Ovary (tissue), 9 donors: ENCODE data around the gene WDR5B. TPM values are rescaled to one million over a fixed set of nuclear protein-coding genes. Genes with fewer than 3 reads are reported as not detected.
A peak's percentile ranks its signal among the peaks of the same experiment; 100 is the strongest.

Source experiments
- DNase-seq, 5 donors: peaks; one replicate each; pipeline ENCODE4 v3.0.0-alpha.2; 2019 to 2020
- H3K27ac ChIP-seq, 2 donors: fragments of 200-600 bp; one replicate each; pipeline versions ENCODE4 v1.5.1 to v1.8.0; 2019 to 2022
- H3K27me3 ChIP-seq: fragments of 200-600 bp; one replicate; pipeline ENCODE4 v1.8.0; 2022
- H3K36me3 ChIP-seq: fragments of 200-600 bp; sonication (generic); one replicate; pipeline ENCODE4 v1.5.1; 2019
- H3K4me1 ChIP-seq: one replicate; pipeline ENCODE4 v1.8.1; 2013; ENCODE audit warnings: mild to moderate bottlenecking, moderate library complexity; ENCODE audit not compliant: insufficient read depth
- H3K4me3 ChIP-seq: fragments of 200-600 bp; sonication (generic); one replicate; pipeline ENCODE4 v1.5.1; 2017
- H3K9me3 ChIP-seq, 2 donors: fragments of 200-600 bp in 1 of 2; sonication (generic) in 1 of 2; one replicate each; pipeline versions ENCODE4 v1.5.1 to v1.8.1; 2013 to 2019; ENCODE audit warnings: mild to moderate bottlenecking in 1 of 2, moderate library complexity in 1 of 2
- EP300 ChIP-seq: sonication (generic); formaldehyde crosslinking; IDR thresholded peaks from one replicate; pipeline ENCODE4 v1.6.1; 2017; ENCODE audit warnings: antibody characterized with exemption
- POLR2A ChIP-seq: fragments of 450-650 bp; IDR thresholded peaks from one replicate; pipeline ENCODE4 v1.6.1; 2017; ENCODE audit warnings: antibody characterized with exemption, mild to moderate bottlenecking, moderate library complexity
- WGBS, 3 donors: extraction: QIAGEN DNeasy Blood & Tissue Kit in 1 of 3; methylation state at CpG; one replicate each; pipeline versions ENCODE4 v1.1.5 to v1.1.7; 2013 to 2017; 5-methylcytosine and 5-hydroxymethylcytosine counted together
- intact Hi-C, 4 donors: fragments of 100-400 bp; cut with DNase I; formaldehyde crosslinking; loops; one replicate each; pipeline versions ENCODE4 v1.11.0 to v1.15.1; 2022 to 2023
- polyA plus RNA-seq, 2 donors: library from polyadenylated mRNA; stranded (reverse); fragments of 200-250 nt in 1 of 2; fragments of 350-450 nt in 1 of 2; fragmentation: Illumina TruSeq in 1 of 2; extraction: RNeasy Lipid Tissue Mini Kit (QIAGEN cat#74804) in 1 of 2; gene quantifications; one replicate each; pipeline ENCODE4 v1.2.3, GENCODE V29; 2013 to 2014
- total RNA-seq, 7 donors: library from RNA; depleted of rRNA in 2 of 7; stranded (reverse); fragments of >200 nt in 2 of 7; fragmentation: NEBNext Ultra II Directional in 3 of 7; extraction: Animal tissue kit (Norgen Biotek cat#: 25700) in 3 of 7; gene quantifications; one replicate each; pipeline versions ENCODE4 v1.1.0 to v1.2.4, GENCODE V29; 2016 to 2023
- TF ChIP-seq, protein P1 (sequence below), 3 donors: fragments of 450-650 bp in 2 of 3; fragments of 200-600 bp in 1 of 3; IDR thresholded peaks; one replicate each; pipeline versions ENCODE4 v1.5.1 to v1.8.0; 2016 to 2022; ENCODE audit warnings: antibody characterized with exemption in 3 of 3, mild to moderate bottlenecking in 1 of 3
- donor health status: DM: no; HTN: no; CAD: no; lungs with moderate emphysema.
- donor health status: DM: no; HTN: no; CAD: no.
- donor health status: Bipolar disorder and iron deficiency.
- donor health status: DM: yes; HTN: yes; CAD: no.
- donor health status: DM: no; HTN: no; CAD: no.
- donor health status: DM: yes; HTN: yes; CAD: no.

WDR5B gene
- total and polyA plus RNA-seq, 9 donors = 2.3 to 6.3 (median 5.7) TPM

DNA sequence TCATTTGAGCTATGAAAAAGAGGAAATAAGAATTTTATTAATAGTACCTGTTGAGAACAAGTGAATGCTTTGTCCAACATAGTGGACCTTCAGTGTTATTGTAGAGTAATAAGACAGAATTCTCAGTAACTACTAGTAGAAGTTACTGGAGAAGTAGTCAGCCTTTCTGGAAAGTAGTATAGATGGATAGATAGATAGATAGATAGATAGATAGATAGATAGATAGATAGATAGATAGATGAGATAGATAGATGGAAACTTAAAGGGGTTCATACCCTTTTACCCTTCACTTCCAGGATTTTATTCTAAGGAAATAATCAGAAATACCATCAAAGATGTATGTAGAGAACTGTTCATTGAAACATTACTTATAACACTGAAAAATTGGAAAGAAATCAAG, 26.7 kb downstream of the WDR5B start:
- H3K27ac ChIP-seq = no peak overlapping the region
- intact Hi-C loops = loop anchor here in 1 of 4 donors (10.0 kb wide), 2 partner anchors 406 to 844 kb away; partner anchors contain the start of genes HSPBAP1, POLQ and SLC49A4
- H3K4me1 ChIP-seq = peaks cover 4% of the 10 kb centered on the region
- DNase-seq = no peak
- no peaks in the 10 kb centered on the region for H3K9me3 ChIP-seq
- H3K27me3 ChIP-seq = no peaks in the 10 kb centered on the region
- H3K36me3 ChIP-seq = no peaks in the 10 kb centered on the region
- TF ChIP-seq, protein P1, sequence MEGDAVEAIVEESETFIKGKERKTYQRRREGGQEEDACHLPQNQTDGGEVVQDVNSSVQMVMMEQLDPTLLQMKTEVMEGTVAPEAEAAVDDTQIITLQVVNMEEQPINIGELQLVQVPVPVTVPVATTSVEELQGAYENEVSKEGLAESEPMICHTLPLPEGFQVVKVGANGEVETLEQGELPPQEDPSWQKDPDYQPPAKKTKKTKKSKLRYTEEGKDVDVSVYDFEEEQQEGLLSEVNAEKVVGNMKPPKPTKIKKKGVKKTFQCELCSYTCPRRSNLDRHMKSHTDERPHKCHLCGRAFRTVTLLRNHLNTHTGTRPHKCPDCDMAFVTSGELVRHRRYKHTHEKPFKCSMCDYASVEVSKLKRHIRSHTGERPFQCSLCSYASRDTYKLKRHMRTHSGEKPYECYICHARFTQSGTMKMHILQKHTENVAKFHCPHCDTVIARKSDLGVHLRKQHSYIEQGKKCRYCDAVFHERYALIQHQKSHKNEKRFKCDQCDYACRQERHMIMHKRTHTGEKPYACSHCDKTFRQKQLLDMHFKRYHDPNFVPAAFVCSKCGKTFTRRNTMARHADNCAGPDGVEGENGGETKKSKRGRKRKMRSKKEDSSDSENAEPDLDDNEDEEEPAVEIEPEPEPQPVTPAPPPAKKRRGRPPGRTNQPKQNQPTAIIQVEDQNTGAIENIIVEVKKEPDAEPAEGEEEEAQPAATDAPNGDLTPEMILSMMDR (IDR thresholded peaks at IDR 0.05) = no peak
- no peak for TF ChIP-seq POLR2A
- no peak for TF ChIP-seq EP300
- no peak overlapping the region for H3K4me3 ChIP-seq

DNA sequence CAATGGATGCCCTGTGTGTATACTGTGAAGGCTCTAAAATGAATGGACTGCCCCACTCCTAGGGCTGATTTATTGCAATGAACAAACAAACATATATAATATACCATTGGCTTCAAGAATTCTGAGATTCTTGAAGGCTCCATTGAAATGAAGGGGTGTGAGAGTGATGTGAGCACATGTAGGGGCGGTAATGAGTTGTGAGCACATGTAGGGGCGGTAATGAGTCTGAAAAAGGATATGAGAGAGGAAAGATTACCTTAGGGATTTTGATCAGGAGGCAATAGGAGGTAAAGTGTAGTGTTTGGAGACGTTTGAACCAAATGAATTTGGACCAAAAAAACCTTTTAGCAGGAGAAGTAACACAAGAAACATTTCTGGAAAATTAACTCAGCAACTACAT, 28.2 kb downstream of the WDR5B start:
- Histone ChIP-seq H3K9me3 (no peaks in the 10 kb centered on the region), H3K27me3 (no peaks in the 10 kb centered on the region), H3K4me3 (no peak overlapping the region), H3K36me3 (no peaks in the 10 kb centered on the region), H3K4me1 (peaks cover 4% of the 10 kb centered on the region), H3K27ac (no peak overlapping the region)
- no peak for DNase-seq
- TF ChIP-seq, protein P1 (IDR thresholded peaks at IDR 0.05) = no peak
- TF ChIP-seq POLR2A (no peak), EP300 (no peak)
- 82 to 86% (median 86%) methylated on average over 3 of the region's 3 CpGs for WGBS, 3 donors
- intact Hi-C loops = loop anchor here in 1 of 4 donors (10.0 kb wide), 2 partner anchors 407 to 843 kb away; partner anchors contain the start of genes HSPBAP1, POLQ and SLC49A4

DNA sequence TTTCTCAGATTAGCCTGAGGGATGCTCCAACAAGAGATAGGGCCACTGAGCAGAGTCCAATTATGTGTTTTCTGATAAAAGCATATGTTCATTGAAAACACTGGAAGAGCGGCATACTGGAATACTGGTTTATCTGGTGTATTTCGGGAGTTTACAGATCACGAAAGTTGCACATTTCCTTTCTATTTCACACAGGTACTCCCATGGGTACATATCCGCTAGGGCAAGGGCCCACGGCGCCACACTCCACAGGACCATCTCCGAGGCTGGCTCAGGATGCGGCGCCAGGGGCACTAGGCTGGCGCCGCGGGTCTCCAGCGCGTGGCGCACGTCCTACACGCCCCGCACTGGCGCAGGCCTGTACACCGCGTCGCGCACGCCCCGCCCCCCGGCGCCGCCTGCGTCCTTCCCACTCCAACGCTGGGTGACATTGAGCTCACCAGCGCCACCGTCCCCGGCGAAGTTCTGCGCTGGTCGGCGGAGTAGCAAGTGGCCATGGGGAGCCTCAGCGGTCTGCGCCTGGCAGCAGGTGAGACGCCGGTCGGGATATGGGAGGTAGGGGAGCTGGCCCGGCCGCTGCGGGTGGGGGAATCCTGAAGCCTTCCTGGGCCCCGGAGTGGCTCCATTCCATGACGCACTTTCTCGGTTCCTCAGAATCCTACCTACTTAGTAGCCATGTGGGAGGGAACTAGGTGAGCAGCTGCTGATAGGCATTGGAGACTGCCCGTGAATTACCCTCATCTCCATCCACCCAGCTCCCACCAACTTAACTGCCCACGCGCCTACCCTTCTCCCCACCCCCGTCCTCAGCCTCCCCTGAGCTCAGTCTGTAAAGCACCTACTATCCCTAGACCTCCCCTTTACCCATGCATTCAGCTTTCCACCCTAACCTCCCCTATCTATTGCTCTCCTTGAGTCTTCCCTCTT, 31.8 kb downstream of the WDR5B start, which contains the start of gene FAM162A:
Gene FAM162A (plus strand): TSS at position 412 of the 927 bp plus-strand sequence. CDS start 84 bp downstream, at position 496.
- no peaks in the 10 kb centered on the region for H3K9me3 ChIP-seq
- H3K4me1 ChIP-seq = no peaks in the 10 kb centered on the region
- no peaks in the 10 kb centered on the region for H3K27me3 ChIP-seq
- H3K36me3 ChIP-seq = no peaks in the 10 kb centered on the region
- H3K27ac ChIP-seq = peak within 1 kb of the TSS; percentile 83 to 86
- peak; percentile 87 to 92 (median 90) for DNase-seq
- H3K4me3 ChIP-seq = peak within 1 kb of the TSS; percentile 75
- intact Hi-C loops = loop anchor here in 2 of 4 donors (5.0 to 10.0 kb wide), 3 partner anchors 411 to 839 kb away; partner anchors contain the start of genes HSPBAP1 (in 1 of the 2), POLQ (in 1 of the 2) and SLC49A4 (in 1 of the 2)
- TF ChIP-seq, protein P1 (IDR thresholded peaks at IDR 0.05) = peak in 2 of 3 donors; percentile 62 to 63
- TF ChIP-seq EP300 (no peak), POLR2A (peak; percentile 82)
- 0 to 1% (median 0%) methylated on average over 50 to 52 of the region's 52 CpGs for WGBS, 3 donors

DNA sequence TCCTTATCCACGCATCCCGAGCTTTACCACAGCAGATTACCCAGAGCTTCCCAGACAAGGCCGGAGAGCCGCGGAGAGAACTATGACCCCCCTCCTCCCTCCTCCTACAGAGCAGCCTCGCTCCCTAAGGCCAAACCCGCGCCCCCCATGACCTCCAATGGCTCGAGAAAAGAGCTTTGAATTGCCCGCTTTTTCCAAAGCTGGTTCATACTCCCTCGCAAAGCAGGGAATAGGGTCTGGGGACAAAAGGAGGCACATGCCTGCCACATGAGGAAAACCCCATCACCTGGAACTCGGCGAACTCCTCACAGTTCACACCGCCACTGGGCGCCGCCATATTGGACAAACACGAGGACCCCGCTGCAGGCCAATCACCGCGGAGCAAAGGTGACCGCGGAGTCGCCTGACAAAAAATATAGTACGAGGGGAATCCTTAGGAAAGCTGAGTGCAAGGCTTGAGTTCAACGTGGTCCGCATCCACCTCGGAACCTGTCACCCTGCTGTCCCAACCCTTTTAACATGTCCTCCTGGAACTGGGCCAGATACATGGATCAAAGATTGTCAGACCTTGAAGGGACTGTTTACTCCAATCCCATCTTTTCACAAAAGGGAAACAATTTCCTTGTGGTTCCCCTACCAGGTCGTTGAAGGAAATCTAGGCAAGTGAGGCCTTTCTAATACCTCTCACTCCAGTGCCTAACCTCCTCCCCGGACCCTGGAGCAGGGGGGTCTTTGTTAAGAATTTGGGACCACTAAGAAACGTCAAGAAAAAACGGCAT, 32.8 kb downstream of the WDR5B start, which contains the start of gene MIX23:
Gene MIX23 (minus strand): TSS at position 344 of the 779 bp plus-strand sequence. CDS start 7 bp downstream, at position 337.
- intact Hi-C loops = loop anchor here in 2 of 4 donors (5.0 to 10.0 kb wide), 3 partner anchors 412 to 838 kb away; partner anchors contain the start of genes HSPBAP1 (in 1 of the 2), POLQ (in 1 of the 2) and SLC49A4 (in 1 of the 2)
- peak; percentile 82 to 89 (median 84) for DNase-seq
- Histone ChIP-seq H3K27me3 (no peaks in the 10 kb centered on the region), H3K27ac (peak within 1 kb of the TSS; percentile 83 to 86), H3K9me3 (no peaks in the 10 kb centered on the region), H3K4me3 (peak within 1 kb of the TSS; percentile 75), H3K36me3 (no peaks in the 10 kb centered on the region), H3K4me1 (no peaks in the 10 kb centered on the region)
- WGBS, 3 donors = 0 to 1% (median 0%) methylated on average over 31 of the region's 31 CpGs
- TF ChIP-seq POLR2A (peak; percentile 42), EP300 (no peak)
- TF ChIP-seq, protein P1 (IDR thresholded peaks at IDR 0.05) = no peak
